Tibial nerve (tissue), 4 donors: Measurements from ENCODE around the gene SRSF2.

ENCODE experiments used
- EP300 ChIP-seq, 2 donors: sonication (generic); formaldehyde crosslinking; IDR thresholded peaks; one replicate each; pipeline ENCODE4 v1.6.1; 2017; ENCODE audit warnings: antibody characterized with exemption in 2 of 2, mild to moderate bottlenecking in 1 of 2
- POLR2A ChIP-seq, 2 donors: fragments of 450-650 bp; IDR thresholded peaks; one replicate each; pipeline ENCODE4 v1.6.1; 2017; ENCODE audit warnings: antibody characterized with exemption in 2 of 2, mild to moderate bottlenecking in 2 of 2, moderate library complexity in 2 of 2
- TF ChIP-seq, protein P1 (sequence below), 5 experiments: fragments of 200-600 bp in 3 of 5; fragments of 450-650 bp in 2 of 5; sonication (generic) in 3 of 5; IDR thresholded peaks; one replicate each; pipeline ENCODE4 v1.5.1; 2016 to 2019; ENCODE audit warnings: antibody characterized with exemption in 5 of 5, mild to moderate bottlenecking in 3 of 5, moderate library complexity in 2 of 5

DNA sequence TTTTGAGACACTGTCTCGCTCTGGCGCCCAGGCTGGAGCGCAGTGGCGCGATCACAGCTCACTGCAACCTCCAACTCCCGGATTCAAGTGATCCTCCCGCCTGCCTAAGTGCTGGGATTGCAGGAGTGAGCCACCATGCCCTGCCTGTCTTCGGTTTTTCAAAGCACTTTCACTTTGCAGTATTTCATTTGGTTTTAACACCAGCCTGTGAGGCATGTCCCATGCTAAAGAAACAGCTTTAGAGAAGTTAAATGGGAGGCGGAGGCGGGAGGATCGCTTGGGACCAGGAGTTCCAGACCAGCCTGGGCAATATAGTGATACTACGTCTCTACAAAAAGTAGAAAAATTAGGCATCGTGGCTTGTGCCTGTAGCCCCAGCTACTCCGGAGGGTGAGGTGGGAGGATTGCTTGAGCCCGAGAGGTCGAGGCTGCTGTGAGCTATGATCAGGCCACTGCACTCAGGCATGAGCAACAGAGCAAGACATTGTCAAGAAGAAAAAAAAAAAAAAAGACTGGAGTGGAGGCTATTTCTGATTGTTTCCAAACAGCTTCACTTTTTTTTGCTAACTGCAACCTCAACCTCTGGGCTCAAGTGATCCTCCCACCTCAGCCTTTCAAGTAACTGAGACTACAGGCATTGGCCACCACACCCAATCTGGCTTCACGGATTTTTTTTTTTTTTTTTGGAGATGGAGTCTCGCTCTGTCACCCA is 9.2 kb downstream of the SRSF2 start:
- TF ChIP-seq, protein P1, sequence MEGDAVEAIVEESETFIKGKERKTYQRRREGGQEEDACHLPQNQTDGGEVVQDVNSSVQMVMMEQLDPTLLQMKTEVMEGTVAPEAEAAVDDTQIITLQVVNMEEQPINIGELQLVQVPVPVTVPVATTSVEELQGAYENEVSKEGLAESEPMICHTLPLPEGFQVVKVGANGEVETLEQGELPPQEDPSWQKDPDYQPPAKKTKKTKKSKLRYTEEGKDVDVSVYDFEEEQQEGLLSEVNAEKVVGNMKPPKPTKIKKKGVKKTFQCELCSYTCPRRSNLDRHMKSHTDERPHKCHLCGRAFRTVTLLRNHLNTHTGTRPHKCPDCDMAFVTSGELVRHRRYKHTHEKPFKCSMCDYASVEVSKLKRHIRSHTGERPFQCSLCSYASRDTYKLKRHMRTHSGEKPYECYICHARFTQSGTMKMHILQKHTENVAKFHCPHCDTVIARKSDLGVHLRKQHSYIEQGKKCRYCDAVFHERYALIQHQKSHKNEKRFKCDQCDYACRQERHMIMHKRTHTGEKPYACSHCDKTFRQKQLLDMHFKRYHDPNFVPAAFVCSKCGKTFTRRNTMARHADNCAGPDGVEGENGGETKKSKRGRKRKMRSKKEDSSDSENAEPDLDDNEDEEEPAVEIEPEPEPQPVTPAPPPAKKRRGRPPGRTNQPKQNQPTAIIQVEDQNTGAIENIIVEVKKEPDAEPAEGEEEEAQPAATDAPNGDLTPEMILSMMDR (IDR thresholded peaks at IDR 0.05): no peak
- no peak for TF ChIP-seq EP300 (IDR thresholded peaks at IDR 0.05)
- TF ChIP-seq POLR2A (IDR thresholded peaks at IDR 0.05): no peak
